Lower leg skin (tissue), 4 donors: ENCODE measurements around the gene ASB9. TPM values are rescaled to one million over a fixed set of nuclear protein-coding genes. Genes with fewer than 3 reads are reported as not detected.
"Not testable (repeated sequence)": the region's sequence is repeated elsewhere in the genome, so short reads cannot be mapped to it uniquely, and the experiment has no call there.

Experiments
- DNase-seq, 2 donors: peaks; one replicate each; pipeline ENCODE4 v3.0.0-alpha.2; 2019; ENCODE audit warnings: low spot score in 2 of 2
- H3K4me3 ChIP-seq: fragments of 200-600 bp; sonication (generic); 2 replicates; pipeline ENCODE4 v1.5.1; 2017; ENCODE audit warnings: mild to moderate bottlenecking, low read depth; ENCODE audit not compliant: poor library complexity, severe bottlenecking
- CTCF ChIP-seq, 3 donors: fragments of 450-650 bp; IDR thresholded peaks; one replicate each; pipeline ENCODE4 v1.5.1; 2016; ENCODE audit warnings: antibody characterized with exemption in 3 of 3, mild to moderate bottlenecking in 3 of 3, moderate library complexity in 2 of 3
- POLR2A ChIP-seq, 2 donors: fragments of 450-650 bp; IDR thresholded peaks; one replicate each; pipeline ENCODE4 v1.6.1; 2016 to 2017; ENCODE audit warnings: antibody characterized with exemption in 2 of 2, mild to moderate bottlenecking in 1 of 2, moderate library complexity in 1 of 2
- WGBS, 2 donors: methylation state at CpG; one replicate each; pipeline ENCODE4 v1.1.5; 2018; 5-methylcytosine and 5-hydroxymethylcytosine counted together
- intact Hi-C: fragments of 100-400 bp; cut with DNase I; formaldehyde crosslinking; loops from one replicate; pipeline ENCODE4 v1.15.0; 2023; ENCODE audit warnings: low total_unique reads
- total RNA-seq, 4 donors: library from RNA; depleted of rRNA; stranded (reverse); fragments of >200 nt; gene quantifications; one replicate each; pipeline ENCODE4 v1.1.0, GENCODE V29; 2016

ASB9 gene
- total RNA-seq, 4 donors from 2014 or later = 1.7 to 7.0 TPM; not detected in 2

GRCh38 chrX:15292861-15293260, 23.0 kb upstream of the ASB9 start:
- DNase-seq = no peak
- no peak overlapping the region for H3K4me3 ChIP-seq
- TF ChIP-seq CTCF (IDR thresholded peaks at IDR 0.05) (no peak), POLR2A (IDR thresholded peaks at IDR 0.05) (no peak)
- intact Hi-C loops = no loop called here
- 81 to 97% methylated on average over 3 of the region's 3 CpGs for WGBS, 2 donors

GRCh38 chrX:15277604-15278003, 7.7 kb upstream of the ASB9 start:
- intact Hi-C loops = no loop called here
- H3K4me3 ChIP-seq = no peak overlapping the region
- WGBS, 2 donors = 33 to 52% methylated on average over 1 of the region's 1 CpG
- no peak for DNase-seq
- TF ChIP-seq CTCF (IDR thresholded peaks at IDR 0.05) = no peak

GRCh38 chrX:15274946-15275345, 5.1 kb upstream of the ASB9 start:
- 80 to 83% methylated on average over 2 of the region's 2 CpGs for WGBS, 2 donors
- DNase-seq = no peak
- TF ChIP-seq POLR2A (IDR thresholded peaks at IDR 0.05) (no peak), CTCF (IDR thresholded peaks at IDR 0.05) (no peak)
- no peak overlapping the region for H3K4me3 ChIP-seq
- intact Hi-C loops = no loop called here

DNA sequence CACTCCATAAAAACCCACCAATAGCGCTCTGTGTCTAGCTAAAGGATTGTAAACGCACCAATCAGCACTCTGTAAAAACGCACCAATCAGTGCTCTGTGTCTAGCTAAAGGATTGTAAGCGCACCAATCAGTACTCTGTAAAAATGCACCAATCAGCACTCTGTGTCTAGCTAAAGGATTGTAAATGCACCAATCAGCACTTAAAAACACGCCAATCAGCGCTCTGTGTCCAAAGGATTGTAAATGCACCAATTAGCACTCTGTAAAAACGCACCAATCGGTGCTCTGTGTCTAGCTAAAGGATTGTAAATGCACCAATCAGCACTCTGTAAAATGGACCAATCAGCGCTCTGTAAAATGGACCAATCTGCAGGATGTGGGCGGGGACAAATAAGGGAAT, 3.4 kb upstream of the ASB9 start:
- H3K4me3 ChIP-seq, intact Hi-C loops, DNase-seq: not testable (repeated sequence)
- WGBS, 2 donors = 81 to 83% methylated on average over 4 to 10 of the region's 10 CpGs

- no peak for TF ChIP-seq POLR2A (IDR thresholded peaks at IDR 0.05)
- no peak for TF ChIP-seq CTCF (IDR thresholded peaks at IDR 0.05)
These were observed 1.9 kb upstream of the ASB9 start for GRCh38 chrX:15271757-15272156.

DNA sequence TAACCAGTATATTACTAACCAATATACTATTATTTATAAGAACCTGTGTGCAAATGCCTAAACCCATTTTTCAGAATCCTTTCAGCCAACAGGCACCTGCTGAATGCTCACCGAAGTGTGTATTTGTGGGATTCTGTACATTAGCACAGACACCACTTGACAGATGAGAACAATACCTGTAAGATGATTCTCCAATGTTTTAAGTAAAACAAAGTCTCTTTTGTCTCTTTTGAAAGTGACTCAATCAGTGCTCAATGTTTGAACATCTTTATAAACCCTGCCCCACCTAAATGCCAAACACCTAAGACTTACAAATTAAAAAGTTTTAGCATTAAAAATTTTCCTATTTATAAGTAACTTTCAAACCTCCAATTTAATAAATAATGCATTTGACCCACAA, 763 bp downstream of the ASB9 start:
- WGBS, 2 donors = 83 to 90% methylated on average over 1 of the region's 1 CpG
- DNase-seq = no peak
- no peak for TF ChIP-seq CTCF (IDR thresholded peaks at IDR 0.05)
- no peak for TF ChIP-seq POLR2A (IDR thresholded peaks at IDR 0.05)
- intact Hi-C loops = no loop called here
- no peak overlapping the region for H3K4me3 ChIP-seq

More at GRCh38 chrX:15271757-15272156, 1.9 kb upstream of the ASB9 start:
- intact Hi-C loops = no loop called here
- no peak overlapping the region for H3K4me3 ChIP-seq
- 86 to 87% methylated on average over 1 of the region's 1 CpG for WGBS, 2 donors
- DNase-seq = no peak
